Activated naive CD4-positive, alpha-beta T cell treated with anti-CD3 and anti-CD28 coated beads, Interleukin-2, amount 10 ng/mL, durations not matched to agents 7 days and 5 days (primary cell): ENCODE data around the gene ZFY.
"Not testable (repeated sequence)": the region's sequence is repeated elsewhere in the genome, so short reads cannot be mapped to it uniquely, and the experiment has no call there.

Experiments used
- CTCF ChIA-PET: fragments of 350-600 bp; sonication (Branson Sonifier 250); formaldehyde crosslinking; loops from one replicate; lab custom pipeline; 2021; ENCODE audit warnings: antibody characterized with exemption; lab: Charles Lee
- DNase-seq: peaks from one replicate; pipeline ENCODE4 v3.0.0-alpha.2; 2020
- H3K27ac Mint-ChIP-seq: one replicate; pipeline ENCODE4 v1.8.0; 2021; ENCODE audit warnings: mild to moderate bottlenecking, moderate library complexity, mixed read lengths
- H3K27me3 Mint-ChIP-seq: one replicate; pipeline ENCODE4 v1.8.0; 2021; ENCODE audit warnings: mild to moderate bottlenecking, mixed read lengths
- H3K36me3 Mint-ChIP-seq: one replicate; pipeline ENCODE4 v1.8.0; 2021; ENCODE audit warnings: mixed read lengths
- H3K4me1 Mint-ChIP-seq: one replicate; pipeline ENCODE4 v1.8.0; 2021; ENCODE audit warnings: mixed read lengths
- H3K4me3 Mint-ChIP-seq: one replicate; pipeline ENCODE4 v1.8.0; 2021; ENCODE audit warnings: mild to moderate bottlenecking, moderate library complexity, mixed read lengths
- H3K9me3 Mint-ChIP-seq: one replicate; pipeline ENCODE4 v1.8.0; 2021; ENCODE audit warnings: mixed read lengths

ZFY gene

GRCh38 chrY:3002680-3003515, 67.7 kb downstream of the ZFY start:
- peak; percentile 29 for DNase-seq
- Mint-ChIP-seq H3K36me3 (peaks cover 11% of the 10 kb centered on the region), H3K27ac (peak overlapping the region; percentile 98), H3K4me3 (peak overlapping the region; percentile 89), H3K9me3 (no peaks in the 10 kb centered on the region), H3K27me3 (no peaks in the 10 kb centered on the region), H3K4me1 (peaks cover 53% of the 10 kb centered on the region)
- CTCF ChIA-PET = no interaction called here

DNA sequence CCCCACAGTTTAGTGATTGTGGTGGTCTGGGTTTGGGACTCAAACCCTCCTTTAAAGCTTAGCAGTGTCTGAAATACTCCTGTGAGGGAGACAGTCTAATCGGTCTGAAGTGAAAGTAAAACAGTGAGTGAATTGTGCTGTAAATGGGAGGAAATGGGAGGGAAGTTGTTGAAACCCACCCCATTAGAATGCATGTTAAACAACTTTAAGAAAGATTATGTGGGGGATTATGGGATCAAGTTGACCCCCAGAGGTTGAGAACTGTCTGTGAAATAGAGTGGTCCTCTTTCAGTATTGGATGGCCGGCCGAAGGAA, 68.3 kb downstream of the ZFY start:
- DNase-seq = no peak
- no peaks in the 10 kb centered on the region for H3K27me3 Mint-ChIP-seq
- peak overlapping the region; percentile 89 for H3K4me3 Mint-ChIP-seq
- H3K27ac Mint-ChIP-seq = peak overlapping the region; percentile 98
- peaks cover 55% of the 10 kb centered on the region for H3K4me1 Mint-ChIP-seq
- peaks cover 14% of the 10 kb centered on the region for H3K36me3 Mint-ChIP-seq
- H3K9me3 Mint-ChIP-seq = no peaks in the 10 kb centered on the region
- CTCF ChIA-PET = interaction anchor here (1.4 kb wide), 1 partner anchor 88 kb away, joined by 3 read pairs; no protein-coding TSS in a partner anchor

DNA sequence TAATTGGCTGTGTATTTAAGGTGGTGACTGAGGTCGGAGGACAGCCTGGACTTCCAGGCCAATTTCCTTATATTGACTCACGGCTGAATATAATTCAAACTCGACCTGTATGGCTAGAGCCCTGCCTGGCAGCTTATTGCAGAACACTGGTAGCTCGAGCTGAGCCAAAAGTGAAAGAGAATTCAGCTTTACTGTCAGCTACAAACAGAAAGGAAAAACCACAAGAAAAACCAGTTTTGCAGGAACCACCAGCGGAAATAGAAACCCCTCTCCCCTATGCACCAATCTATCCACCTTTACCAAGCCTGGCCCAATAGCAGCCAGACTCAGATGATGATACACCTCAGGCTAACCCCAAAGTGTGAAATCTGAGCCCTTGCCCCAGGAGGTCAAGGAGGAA, 68.7 kb downstream of the ZFY start:
- Mint-ChIP-seq H3K4me1 (peaks cover 55% of the 10 kb centered on the region), H3K4me3 (peak overlapping the region; percentile 89), H3K9me3 (no peaks in the 10 kb centered on the region), H3K27ac (peak overlapping the region; percentile 98), H3K36me3 (peaks cover 14% of the 10 kb centered on the region), H3K27me3 (no peaks in the 10 kb centered on the region)
- CTCF ChIA-PET = interaction anchor here (1.4 kb wide), 1 partner anchor 88 kb away, joined by 3 read pairs; no protein-coding TSS in a partner anchor
- DNase-seq = peak; percentile 58

GRCh38 chrY:3006031-3006430, 70.8 kb downstream of the ZFY start:
- peaks cover 17% of the 10 kb centered on the region for H3K36me3 Mint-ChIP-seq
- H3K27me3 Mint-ChIP-seq, H3K4me3 Mint-ChIP-seq, CTCF ChIA-PET, H3K27ac Mint-ChIP-seq, H3K9me3 Mint-ChIP-seq, DNase-seq: not testable (repeated sequence)
- H3K4me1 Mint-ChIP-seq = peaks cover 50% of the 10 kb centered on the region

- Mint-ChIP-seq H3K27ac (no peak overlapping the region), H3K4me3 (no peak overlapping the region), H3K9me3 (no peaks in the 10 kb centered on the region), H3K27me3 (no peaks in the 10 kb centered on the region), H3K4me1 (peaks cover 32% of the 10 kb centered on the region), H3K36me3 (peaks cover 18% of the 10 kb centered on the region)
- no peak for DNase-seq
- CTCF ChIA-PET = no interaction called here
These were observed 72.8 kb downstream of the ZFY start for GRCh38 chrY:3007967-3008366.

- Mint-ChIP-seq H3K4me3 (no peak overlapping the region), H3K4me1 (peaks cover 9% of the 10 kb centered on the region), H3K27ac (no peak overlapping the region), H3K36me3 (peaks cover 16% of the 10 kb centered on the region), H3K9me3 (no peaks in the 10 kb centered on the region), H3K27me3 (no peaks in the 10 kb centered on the region)
- no peak for DNase-seq
- CTCF ChIA-PET = no interaction called here
These were observed 77.0 kb downstream of the ZFY start for GRCh38 chrY:3012226-3012625.

GRCh38 chrY:3016594-3016993, 81.4 kb downstream of the ZFY start:
- Mint-ChIP-seq H3K36me3 (peaks cover 7% of the 10 kb centered on the region), H3K27ac (no peak overlapping the region), H3K27me3 (no peaks in the 10 kb centered on the region), H3K4me3 (no peak overlapping the region), H3K9me3 (no peaks in the 10 kb centered on the region), H3K4me1 (peaks cover 5% of the 10 kb centered on the region)
- CTCF ChIA-PET = no interaction called here
- DNase-seq = no peak

GRCh38 chrY:3018546-3018945, 83.4 kb downstream of the ZFY start:
- H3K9me3 Mint-ChIP-seq = no peaks in the 10 kb centered on the region
- H3K27ac Mint-ChIP-seq = no peak overlapping the region
- CTCF ChIA-PET = no interaction called here

GRCh38 chrY:3019584-3019983, 84.4 kb downstream of the ZFY start:
- Mint-ChIP-seq H3K36me3 (peaks cover 7% of the 10 kb centered on the region), H3K4me1 (peaks cover 5% of the 10 kb centered on the region), H3K27me3 (no peaks in the 10 kb centered on the region), H3K27ac (no peak overlapping the region), H3K4me3 (no peak overlapping the region), H3K9me3 (no peaks in the 10 kb centered on the region)
- CTCF ChIA-PET = no interaction called here
- DNase-seq = no peak

More at GRCh38 chrY:3018546-3018945, 83.4 kb downstream of the ZFY start:
- no peak for DNase-seq
- peaks cover 6% of the 10 kb centered on the region for H3K36me3 Mint-ChIP-seq
- H3K27me3 Mint-ChIP-seq = no peaks in the 10 kb centered on the region
- H3K4me1 Mint-ChIP-seq = peaks cover 5% of the 10 kb centered on the region
- no peak overlapping the region for H3K4me3 Mint-ChIP-seq

DNA sequence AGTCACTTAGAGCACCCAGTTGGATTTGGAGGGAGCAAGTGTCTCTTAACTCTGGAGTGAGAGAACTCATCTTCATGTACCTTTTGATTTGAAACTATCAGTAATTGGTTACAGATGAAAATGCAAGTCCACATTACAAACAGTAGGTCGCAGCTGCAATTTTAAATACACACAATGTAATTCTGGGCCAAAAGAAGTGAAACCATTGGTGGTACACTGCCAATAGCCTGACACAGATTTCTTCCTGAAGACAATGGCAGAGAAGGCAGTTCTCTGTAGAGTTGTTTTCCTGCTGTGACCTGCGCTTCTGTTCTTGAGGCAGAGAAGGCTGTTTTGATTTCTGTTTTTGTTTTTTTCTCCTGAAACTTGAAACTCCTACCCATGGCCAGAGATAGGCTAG, 86.0 kb downstream of the ZFY start:
- CTCF ChIA-PET = no interaction called here
- H3K9me3 Mint-ChIP-seq = no peaks in the 10 kb centered on the region
- no peak overlapping the region for H3K4me3 Mint-ChIP-seq
- no peaks in the 10 kb centered on the region for H3K27me3 Mint-ChIP-seq
- no peak for DNase-seq
- peaks cover 5% of the 10 kb centered on the region for H3K4me1 Mint-ChIP-seq
- H3K27ac Mint-ChIP-seq = no peak overlapping the region
- peaks cover 7% of the 10 kb centered on the region for H3K36me3 Mint-ChIP-seq

GRCh38 chrY:3023606-3024005, 88.4 kb downstream of the ZFY start:
- Mint-ChIP-seq H3K36me3 (peaks cover 2% of the 10 kb centered on the region), H3K27ac (no peak overlapping the region), H3K27me3 (no peaks in the 10 kb centered on the region), H3K4me1 (no peaks in the 10 kb centered on the region), H3K9me3 (no peaks in the 10 kb centered on the region), H3K4me3 (no peak overlapping the region)
- no peak for DNase-seq
- CTCF ChIA-PET = no interaction called here

GRCh38 chrY:3025357-3025756, 90.2 kb downstream of the ZFY start:
- H3K9me3 Mint-ChIP-seq = peaks cover 1% of the 10 kb centered on the region
- peaks cover 2% of the 10 kb centered on the region for H3K36me3 Mint-ChIP-seq
- CTCF ChIA-PET = no interaction called here
- no peaks in the 10 kb centered on the region for H3K27me3 Mint-ChIP-seq
- no peak for DNase-seq
- no peak overlapping the region for H3K27ac Mint-ChIP-seq
- no peak overlapping the region for H3K4me3 Mint-ChIP-seq
- H3K4me1 Mint-ChIP-seq = no peaks in the 10 kb centered on the region
